ENCODE data around the gene DICER1. TPM values are rescaled to one million over a fixed set of nuclear protein-coding genes. Genes with fewer than 3 reads are reported as not detected.

The DICER1 gene
- total RNA-seq, 1 experiment from 2014 or later = 32.7 TPM

GRCh38 chr14:95196268-95196667, 38.9 kb upstream of the DICER1 start:
- DNase-seq (ENCODE audit: low read depth, low spot score) = no peak
- no peak for ATAC-seq
- H3K27ac ChIP-seq (ENCODE audit: low read length) = no peak overlapping the region
- no peaks in the 10 kb centered on the region for H3K36me3 ChIP-seq (ENCODE audit: control insufficient read depth, insufficient read depth, low read length)
- ChIA-PET CTCF (no interaction called here), POLR2A (no interaction called here)
- no peak for TF ChIP-seq SIN3A (IDR thresholded peaks at IDR 0.05; ENCODE audit: borderline replicate concordance, insufficient read depth, low read depth, low read length)
- BruUV-seq (replicated peaks) = no TSS peak
- H3K4me1 ChIP-seq (ENCODE audit: control insufficient read depth, insufficient read depth, low read length) = no peaks in the 10 kb centered on the region
- no peak overlapping the region for H3K4me3 ChIP-seq (ENCODE audit: low read depth in 2 of 2, low read length in 2 of 2)
- intact Hi-C loops (cut with micrococcal nuclease; ENCODE audit: unreplicated experiment) = no loop called here
- H3K9me3 ChIP-seq (ENCODE audit: control insufficient read depth, insufficient read depth, low read depth, low read length) = no peaks in the 10 kb centered on the region
- in situ Hi-C loops (cut with HindIII; ENCODE audit: low pct_unique_long_range_greater_than_20kb, low sequenced_read_pairs) = no loop called here
- no peaks in the 10 kb centered on the region for H3K27me3 ChIP-seq (ENCODE audit: control insufficient read depth, insufficient read depth, low read length)

- CTCF ChIA-PET = no interaction called here
- H3K4me3 ChIP-seq (ENCODE audit: low read depth in 2 of 2, low read length in 2 of 2) = no peak overlapping the region
- intact Hi-C loops (cut with micrococcal nuclease; ENCODE audit: unreplicated experiment) = no loop called here
- POLR2A ChIA-PET = no interaction called here
- in situ Hi-C loops (cut with HindIII; ENCODE audit: low pct_unique_long_range_greater_than_20kb, low sequenced_read_pairs) = no loop called here
- no peaks in the 10 kb centered on the region for H3K36me3 ChIP-seq (ENCODE audit: control insufficient read depth, insufficient read depth, low read length)
- H3K4me1 ChIP-seq (ENCODE audit: control insufficient read depth, insufficient read depth, low read length) = no peaks in the 10 kb centered on the region
- no peaks in the 10 kb centered on the region for H3K27me3 ChIP-seq (ENCODE audit: control insufficient read depth, insufficient read depth, low read length)
- no TSS peak for BruUV-seq (replicated peaks)
- TF ChIP-seq REST (IDR thresholded peaks at IDR 0.05; ENCODE audit: insufficient read depth in 1 of 2, low read depth in 2 of 2, low read length in 1 of 2) = no peak
- TF ChIP-seq SIN3A (IDR thresholded peaks at IDR 0.05; ENCODE audit: borderline replicate concordance, insufficient read depth, low read depth, low read length) = no peak
- no peak for TF ChIP-seq TCF7L2 (IDR thresholded peaks at IDR 0.05; ENCODE audit: low read depth, low read length)
- TF ChIP-seq CTCF (IDR thresholded peaks at IDR 0.05) = no peak
- TF ChIP-seq POLR2AphosphoS5 (IDR thresholded peaks at IDR 0.05; ENCODE audit: low read depth, low read length) = no peak
- no peak for ATAC-seq
- H3K27ac ChIP-seq (ENCODE audit: low read length) = no peak overlapping the region
- no peak for DNase-seq (ENCODE audit: low read depth, low spot score)
- no peaks in the 10 kb centered on the region for H3K9me3 ChIP-seq (ENCODE audit: control insufficient read depth, insufficient read depth, low read depth, low read length)
Measured at GRCh38 chr14:95195031-95195430, 37.7 kb upstream of the DICER1 start.

DNA sequence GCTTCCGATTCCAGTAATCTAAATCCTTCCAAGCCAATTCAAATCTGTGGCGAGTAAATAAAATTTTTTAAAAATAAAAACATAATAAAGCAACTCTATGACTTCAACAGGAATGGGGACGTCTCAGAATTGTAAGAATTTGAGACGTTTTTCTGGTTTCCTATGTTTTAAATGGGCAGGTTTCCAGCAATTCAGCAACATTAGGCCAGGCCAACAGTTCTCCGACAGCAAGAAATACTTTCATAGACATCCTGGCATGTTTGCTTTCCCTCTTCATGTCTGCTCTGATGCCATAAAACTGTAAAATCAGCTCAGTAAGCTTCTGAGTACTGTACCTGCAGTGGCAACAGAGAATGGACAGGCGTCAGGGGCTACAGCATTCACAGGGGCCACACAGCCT, 35.8 kb upstream of the DICER1 start:
- no TSS peak for BruUV-seq (replicated peaks)
- in situ Hi-C loops (cut with HindIII; ENCODE audit: low pct_unique_long_range_greater_than_20kb, low sequenced_read_pairs) = no loop called here

More for the DNA sequence above, 35.8 kb upstream of the DICER1 start:
- Histone ChIP-seq H3K9me3 (ENCODE audit: control insufficient read depth, insufficient read depth, low read depth, low read length) (no peaks in the 10 kb centered on the region), H3K4me3 (ENCODE audit: low read depth in 2 of 2, low read length in 2 of 2) (no peak overlapping the region), H3K27me3 (ENCODE audit: control insufficient read depth, insufficient read depth, low read length) (no peaks in the 10 kb centered on the region), H3K36me3 (ENCODE audit: control insufficient read depth, insufficient read depth, low read length) (no peaks in the 10 kb centered on the region; the same call in 1 of the 2 replicates), H3K27ac (ENCODE audit: low read length) (no peak overlapping the region), H3K4me1 (ENCODE audit: control insufficient read depth, insufficient read depth, low read length) (no peaks in the 10 kb centered on the region)
- DNase-seq (ENCODE audit: low read depth, low spot score) = no peak
- intact Hi-C loops (cut with micrococcal nuclease; ENCODE audit: unreplicated experiment) = no loop called here
- ATAC-seq = no peak
- POLR2A ChIA-PET = no interaction called here
- TF ChIP-seq SIN3A (IDR thresholded peaks at IDR 0.05; ENCODE audit: borderline replicate concordance, insufficient read depth, low read depth, low read length) = no peak
- no peak for TF ChIP-seq POLR2AphosphoS5 (IDR thresholded peaks at IDR 0.05; ENCODE audit: low read depth, low read length)
- TF ChIP-seq CTCF (IDR thresholded peaks at IDR 0.05) = no peak
- TF ChIP-seq REST (IDR thresholded peaks at IDR 0.05; ENCODE audit: insufficient read depth in 1 of 2, low read depth in 2 of 2, low read length in 1 of 2) = no peak
- no peak for TF ChIP-seq TCF7L2 (IDR thresholded peaks at IDR 0.05; ENCODE audit: low read depth, low read length)
- CTCF ChIA-PET = no interaction called here
